ENCODE data around the gene TAF1C.

TAF1C gene

GRCh38 chr16:84199861-84200260 lies 13.0 kb upstream of the TAF1C start:
- in situ Hi-C loops (cut with MboI; ENCODE audit: low pct_unique_long_range_greater_than_20kb, low sequenced_read_pairs, unreplicated experiment) = no loop called here
- TF ChIP-seq CTCF (IDR thresholded peaks at IDR 0.05; ENCODE audit: extremely low read depth, insufficient read depth, missing control alignments) = no peak
- DNase-seq (ENCODE audit: low spot score) = no peak

GRCh38 chr16:84199097-84199496 lies 12.2 kb upstream of the TAF1C start:
- no peak for DNase-seq (ENCODE audit: low spot score)
- no peak for TF ChIP-seq CTCF (IDR thresholded peaks at IDR 0.05; ENCODE audit: extremely low read depth, insufficient read depth, missing control alignments)
- in situ Hi-C loops (cut with MboI; ENCODE audit: low pct_unique_long_range_greater_than_20kb, low sequenced_read_pairs, unreplicated experiment) = no loop called here

GRCh38 chr16:84198401-84198800 lies 11.5 kb upstream of the TAF1C start:
- no peak for DNase-seq (ENCODE audit: low spot score)
- no peak for TF ChIP-seq CTCF (IDR thresholded peaks at IDR 0.05; ENCODE audit: extremely low read depth, insufficient read depth, missing control alignments)
- in situ Hi-C loops (cut with MboI; ENCODE audit: low pct_unique_long_range_greater_than_20kb, low sequenced_read_pairs, unreplicated experiment) = no loop called here

GRCh38 chr16:84197466-84198128 lies 10.7 kb upstream of the TAF1C start:
- TF ChIP-seq CTCF (IDR thresholded peaks at IDR 0.05; ENCODE audit: extremely low read depth, insufficient read depth, missing control alignments) = no peak
- in situ Hi-C loops (cut with MboI; ENCODE audit: low pct_unique_long_range_greater_than_20kb, low sequenced_read_pairs, unreplicated experiment) = no loop called here
- no peak for DNase-seq (ENCODE audit: low spot score)

GRCh38 chr16:84196727-84197394 lies 10.0 kb upstream of the TAF1C start:
- in situ Hi-C loops (cut with MboI; ENCODE audit: low pct_unique_long_range_greater_than_20kb, low sequenced_read_pairs, unreplicated experiment) = no loop called here
- no peak for TF ChIP-seq CTCF (IDR thresholded peaks at IDR 0.05; ENCODE audit: extremely low read depth, insufficient read depth, missing control alignments)
- DNase-seq (ENCODE audit: low spot score) = no peak

- in situ Hi-C loops (cut with MboI; ENCODE audit: low pct_unique_long_range_greater_than_20kb, low sequenced_read_pairs, unreplicated experiment) = no loop called here
- TF ChIP-seq CTCF (IDR thresholded peaks at IDR 0.05; ENCODE audit: extremely low read depth, insufficient read depth, missing control alignments) = no peak
- no peak for DNase-seq (ENCODE audit: low spot score)
Measured at GRCh38 chr16:84196101-84196500, 9.2 kb upstream of the TAF1C start.
